Left ventricle myocardium inferior (tissue), 1 donor: Measurements from ENCODE around the gene CLSTN1. TPM values are rescaled to one million over a fixed set of nuclear protein-coding genes. Genes with fewer than 3 reads are reported as not detected.

Source experiments
- DNase-seq: peaks from one replicate; pipeline ENCODE4 v3.0.0-alpha.2; 2020
- H3K27ac ChIP-seq: fragments of 200-600 bp; replicated peaks from 2 replicates; pipeline ENCODE4 v1.8.0; 2021
- H3K27me3 ChIP-seq: fragments of 200-600 bp; 2 replicates; pipeline ENCODE4 v1.8.0; 2021; ENCODE audit warnings: low read depth
- H3K36me3 ChIP-seq: fragments of 200-600 bp; 2 replicates; pipeline ENCODE4 v1.8.0; 2021
- H3K4me1 ChIP-seq: fragments of 200-600 bp; 2 replicates; pipeline ENCODE4 v1.8.0; 2021
- H3K4me3 ChIP-seq: fragments of 200-600 bp; 2 replicates; pipeline ENCODE4 v1.8.0; 2021; ENCODE audit warnings: mild to moderate bottlenecking, moderate library complexity
- H3K9me3 ChIP-seq: fragments of 200-600 bp; replicated peaks from 2 replicates; pipeline ENCODE4 v1.8.0; 2021
- CTCF ChIP-seq: fragments of 200-600 bp; IDR thresholded peaks from 2 replicates; pipeline ENCODE4 v1.8.0; 2021; ENCODE audit warnings: antibody characterized with exemption, mild to moderate bottlenecking, borderline replicate concordance
- intact Hi-C: fragments of 100-400 bp; cut with micrococcal nuclease; formaldehyde crosslinking; loops from one replicate; pipeline ENCODE4 v1.11.0; 2022
- total RNA-seq: library from RNA; stranded (reverse); fragmentation: NEBNext Ultra II Directional; extraction: Animal tissue kit (Norgen Biotek cat#: 25700); gene quantifications from one replicate; pipeline ENCODE4 v1.2.1, GENCODE V29; 2021
- donor health status: DM: no; HTN: yes; CAD: no; lungs with severe emphysema.

Gene CLSTN1
- total RNA-seq, 1 donor from 2014 or later, result 63.5 TPM

- no peaks in the 10 kb centered on the region for H3K27me3 ChIP-seq
- H3K36me3 ChIP-seq, result peaks cover 18% of the 10 kb centered on the region
- no peak for TF ChIP-seq CTCF
- no peak overlapping the region for H3K4me3 ChIP-seq
- no peaks in the 10 kb centered on the region for H3K9me3 ChIP-seq
- H3K27ac ChIP-seq, result peak overlapping the region; percentile 43
- intact Hi-C loops, result no loop called here
- DNase-seq, result no peak
- peaks cover 69% of the 10 kb centered on the region for H3K4me1 ChIP-seq
Measured at GRCh38 chr1:9845914-9846313, 22.1 kb upstream of the CLSTN1 start.

GRCh38 chr1:9844756-9845155 is 21.0 kb upstream of the CLSTN1 start:
- intact Hi-C loops, result no loop called here
- Histone ChIP-seq H3K27ac (peak overlapping the region; percentile 54), H3K9me3 (no peaks in the 10 kb centered on the region), H3K27me3 (no peaks in the 10 kb centered on the region), H3K4me3 (no peak overlapping the region), H3K4me1 (peaks cover 69% of the 10 kb centered on the region), H3K36me3 (peaks cover 13% of the 10 kb centered on the region)
- no peak for DNase-seq
- no peak for TF ChIP-seq CTCF

- Histone ChIP-seq H3K4me1 (peaks cover 67% of the 10 kb centered on the region), H3K27me3 (no peaks in the 10 kb centered on the region), H3K4me3 (no peak overlapping the region), H3K36me3 (peaks cover 6% of the 10 kb centered on the region), H3K27ac (peak overlapping the region; percentile 54), H3K9me3 (no peaks in the 10 kb centered on the region)
- no peak for DNase-seq
- intact Hi-C loops, result no loop called here
- TF ChIP-seq CTCF, result no peak
Measured at GRCh38 chr1:9844106-9844505, 20.3 kb upstream of the CLSTN1 start.

GRCh38 chr1:9843576-9843945 is 19.8 kb upstream of the CLSTN1 start:
- H3K27me3 ChIP-seq, result no peaks in the 10 kb centered on the region
- H3K9me3 ChIP-seq, result no peaks in the 10 kb centered on the region
- H3K4me3 ChIP-seq, result no peak overlapping the region
- no peak for DNase-seq
- H3K4me1 ChIP-seq, result peaks cover 62% of the 10 kb centered on the region
- H3K36me3 ChIP-seq, result peaks cover under 1% of the 10 kb centered on the region
- intact Hi-C loops, result no loop called here
- peak overlapping the region; percentile 54 for H3K27ac ChIP-seq
- TF ChIP-seq CTCF, result no peak

- H3K9me3 ChIP-seq, result no peaks in the 10 kb centered on the region
- peak overlapping the region; percentile 54 for H3K27ac ChIP-seq
- H3K27me3 ChIP-seq, result no peaks in the 10 kb centered on the region
- peaks cover 56% of the 10 kb centered on the region for H3K4me1 ChIP-seq
- DNase-seq, result peak; percentile 47
- H3K36me3 ChIP-seq, result no peaks in the 10 kb centered on the region
- no peak for TF ChIP-seq CTCF
- H3K4me3 ChIP-seq, result no peak overlapping the region
- intact Hi-C loops, result no loop called here
Measured at GRCh38 chr1:9842781-9843575, 19.2 kb upstream of the CLSTN1 start.
